Activated T-helper 2 cell treated with anti-CD3 and anti-CD28 coated beads, Interferon-gamma antibody, Interleukin-2, Interleukin-4, amounts not matched to agents 10 μg/mL and 5 μg/mL and 100 μg/mL, durations not matched to agents 14 hours and 24 hours and 36 hours (primary cell): Measurements from ENCODE around the gene OR2V1. TPM values are rescaled to one million over a fixed set of nuclear protein-coding genes. Genes with fewer than 3 reads are reported as not detected.
"Not testable (repeated sequence)": the region's sequence is repeated elsewhere in the genome, so short reads cannot be mapped to it uniquely, and the experiment has no call there.

Source experiments
- DNase-seq: peaks from one replicate; pipeline ENCODE4 v3.0.0; 2021; ENCODE audit warnings: low spot score
- H3K27ac Mint-ChIP-seq: one replicate; pipeline ENCODE4 v1.8.0; 2021; ENCODE audit warnings: mixed read lengths
- H3K27me3 Mint-ChIP-seq: one replicate; pipeline ENCODE4 v1.8.0; 2021; ENCODE audit warnings: low read depth, mixed read lengths
- H3K36me3 Mint-ChIP-seq: one replicate; pipeline ENCODE4 v1.8.0; 2021; ENCODE audit warnings: low read depth, mixed read lengths
- H3K4me1 Mint-ChIP-seq: one replicate; pipeline ENCODE4 v1.8.0; 2021; ENCODE audit warnings: low read depth, mixed read lengths
- H3K4me3 Mint-ChIP-seq: one replicate; pipeline ENCODE4 v1.8.0; 2021; ENCODE audit warnings: low read depth, mild to moderate bottlenecking, moderate library complexity, mixed read lengths
- H3K9me3 Mint-ChIP-seq: one replicate; pipeline ENCODE4 v1.8.0; 2021; ENCODE audit warnings: mixed read lengths
- intact Hi-C: fragments of 100-400 bp; cut with micrococcal nuclease; formaldehyde crosslinking; loops from one replicate; pipeline ENCODE4 v1.15.1; 2023
- total RNA-seq: library from RNA; stranded (reverse); gene quantifications from 2 replicates; pipeline ENCODE4 v1.2.3, GENCODE V29; 2022

Gene OR2V1
- total RNA-seq, 1 donor from 2014 or later = not detected

- no peak overlapping the region for H3K4me3 Mint-ChIP-seq
- no peak for DNase-seq
- H3K27ac Mint-ChIP-seq = no peak overlapping the region
- no peaks in the 10 kb centered on the region for H3K36me3 Mint-ChIP-seq
- H3K9me3 Mint-ChIP-seq = no peaks in the 10 kb centered on the region
- intact Hi-C loops = no loop called here
- peaks cover 21% of the 10 kb centered on the region for H3K27me3 Mint-ChIP-seq
- H3K4me1 Mint-ChIP-seq = no peaks in the 10 kb centered on the region
Observed at GRCh38 chr5:181133083-181133482, 2.1 kb upstream of the OR2V1 start.

GRCh38 chr5:181131514-181131913 lies 545 bp upstream of the OR2V1 start:
- H3K4me1 Mint-ChIP-seq = no peaks in the 10 kb centered on the region
- intact Hi-C loops = no loop called here
- no peak for DNase-seq
- H3K4me3 Mint-ChIP-seq = no peak overlapping the region
- no peaks in the 10 kb centered on the region for H3K36me3 Mint-ChIP-seq
- no peaks in the 10 kb centered on the region for H3K9me3 Mint-ChIP-seq
- no peak overlapping the region for H3K27ac Mint-ChIP-seq
- H3K27me3 Mint-ChIP-seq = peaks cover 21% of the 10 kb centered on the region

GRCh38 chr5:181130081-181130480 lies 888 bp downstream of the OR2V1 start:
- peaks cover 23% of the 10 kb centered on the region for H3K27me3 Mint-ChIP-seq
- H3K4me3 Mint-ChIP-seq, H3K27ac Mint-ChIP-seq, H3K36me3 Mint-ChIP-seq, H3K9me3 Mint-ChIP-seq, H3K4me1 Mint-ChIP-seq, intact Hi-C loops, DNase-seq: not testable (repeated sequence)

GRCh38 chr5:181129601-181130000 lies 1.4 kb downstream of the OR2V1 start:
- Mint-ChIP-seq H3K9me3 (no peaks in the 10 kb centered on the region), H3K36me3 (no peaks in the 10 kb centered on the region), H3K4me1 (no peaks in the 10 kb centered on the region), H3K27ac (no peak overlapping the region), H3K4me3 (no peak overlapping the region), H3K27me3 (peaks cover 23% of the 10 kb centered on the region)
- intact Hi-C loops = no loop called here
- no peak for DNase-seq

DNA sequence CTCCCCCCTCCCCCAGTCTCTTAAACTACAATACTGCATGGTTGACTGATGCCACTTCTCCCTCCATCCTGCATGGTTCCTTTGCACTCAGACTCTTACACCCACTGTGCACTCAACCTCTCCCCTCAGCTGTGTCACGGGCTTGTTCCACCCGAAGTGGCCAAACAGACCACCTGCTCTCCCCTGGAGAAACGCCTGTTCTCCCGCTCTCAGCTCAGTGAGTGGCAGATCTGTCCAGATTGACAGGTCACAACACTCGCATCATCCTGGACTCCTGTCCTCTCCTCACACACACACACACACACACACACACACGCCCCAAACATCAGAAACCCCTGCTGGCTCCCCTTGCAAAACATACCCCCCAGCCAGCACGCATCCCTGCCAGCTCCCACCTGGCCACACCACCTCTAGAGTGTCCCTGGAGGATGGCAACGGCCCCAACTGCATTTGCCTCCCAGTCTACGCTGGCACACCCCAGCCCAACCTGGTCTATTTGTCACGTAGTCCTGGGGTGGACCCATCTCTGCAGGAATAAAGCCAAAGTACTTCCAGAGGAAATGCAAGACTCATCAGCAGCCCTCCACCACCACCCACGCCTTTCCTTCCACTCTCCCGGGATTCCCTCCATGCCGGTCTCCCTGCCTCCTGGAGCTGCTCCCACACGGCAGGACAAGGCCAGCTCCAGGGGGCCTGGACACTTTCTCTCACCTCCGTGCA lies 2.9 kb downstream of the OR2V1 start:
- H3K4me1 Mint-ChIP-seq = no peaks in the 10 kb centered on the region
- no peak overlapping the region for H3K4me3 Mint-ChIP-seq
- intact Hi-C loops = no loop called here
- H3K27me3 Mint-ChIP-seq = peaks cover 25% of the 10 kb centered on the region
- DNase-seq = no peak
- no peak overlapping the region for H3K27ac Mint-ChIP-seq
- H3K36me3 Mint-ChIP-seq = no peaks in the 10 kb centered on the region
- no peaks in the 10 kb centered on the region for H3K9me3 Mint-ChIP-seq

- Mint-ChIP-seq H3K27ac (no peak overlapping the region), H3K27me3 (peaks cover 27% of the 10 kb centered on the region), H3K4me1 (no peaks in the 10 kb centered on the region), H3K4me3 (no peak overlapping the region), H3K9me3 (no peaks in the 10 kb centered on the region), H3K36me3 (no peaks in the 10 kb centered on the region)
- DNase-seq = no peak
- intact Hi-C loops = no loop called here
Observed at GRCh38 chr5:181127456-181127855, 3.5 kb downstream of the OR2V1 start.

DNA sequence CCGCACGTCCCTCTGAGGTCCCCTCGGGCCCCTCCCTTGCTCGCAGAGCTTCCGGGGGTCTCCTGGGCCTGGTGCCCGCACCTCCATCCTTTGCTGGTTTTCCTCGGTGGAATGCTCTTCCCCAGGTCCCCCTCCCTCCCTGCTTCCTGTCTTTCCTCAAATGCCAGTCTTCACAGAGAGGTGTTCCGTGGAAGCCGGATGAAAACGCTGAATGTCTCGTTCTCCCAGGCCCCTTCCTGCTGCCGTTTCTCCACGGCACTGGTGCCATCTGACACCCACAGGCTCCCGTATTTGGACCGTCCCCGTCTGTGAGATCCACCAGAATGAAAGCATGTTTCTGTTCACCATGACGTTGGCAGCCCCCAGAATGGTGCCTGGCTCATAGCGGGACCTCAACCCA lies 4.1 kb downstream of the OR2V1 start:
- Mint-ChIP-seq H3K27me3 (peaks cover 24% of the 10 kb centered on the region), H3K27ac (no peak overlapping the region), H3K4me3 (no peak overlapping the region), H3K36me3 (no peaks in the 10 kb centered on the region), H3K4me1 (no peaks in the 10 kb centered on the region), H3K9me3 (no peaks in the 10 kb centered on the region)
- no peak for DNase-seq
- intact Hi-C loops = no loop called here

DNA sequence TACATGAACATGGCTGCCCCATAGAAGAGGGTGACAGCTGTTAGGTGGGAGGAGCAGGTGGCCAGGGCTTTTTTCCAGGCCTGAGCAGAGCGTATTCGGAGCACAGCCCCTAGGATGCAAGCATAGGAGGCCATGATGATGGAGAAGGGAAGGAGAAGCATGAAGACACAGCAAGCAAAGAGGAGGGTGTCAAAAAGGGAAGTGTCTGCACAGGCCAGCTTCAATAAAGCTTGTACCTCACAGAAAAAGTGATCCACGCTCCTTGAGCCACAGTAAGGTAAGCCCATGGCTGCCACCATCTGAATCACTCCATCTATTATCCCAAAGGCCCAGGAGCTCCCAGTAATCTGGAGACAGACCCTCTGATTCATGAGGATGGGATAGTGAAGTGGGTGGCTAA lies 6.4 kb downstream of the OR2V1 start:
- peaks cover 25% of the 10 kb centered on the region for H3K27me3 Mint-ChIP-seq
- no peaks in the 10 kb centered on the region for H3K36me3 Mint-ChIP-seq
- H3K9me3 Mint-ChIP-seq = no peaks in the 10 kb centered on the region
- no peak overlapping the region for H3K4me3 Mint-ChIP-seq
- no peak for DNase-seq
- intact Hi-C loops = no loop called here
- no peak overlapping the region for H3K27ac Mint-ChIP-seq
- H3K4me1 Mint-ChIP-seq = no peaks in the 10 kb centered on the region

GRCh38 chr5:181121675-181122561 lies 9.1 kb downstream of the OR2V1 start:
- no peak overlapping the region for H3K27ac Mint-ChIP-seq
- H3K27me3 Mint-ChIP-seq = peaks cover 40% of the 10 kb centered on the region
- no peak overlapping the region for H3K4me3 Mint-ChIP-seq
- intact Hi-C loops = no loop called here
- no peaks in the 10 kb centered on the region for H3K36me3 Mint-ChIP-seq
- no peaks in the 10 kb centered on the region for H3K4me1 Mint-ChIP-seq
- no peak for DNase-seq
- no peaks in the 10 kb centered on the region for H3K9me3 Mint-ChIP-seq

DNA sequence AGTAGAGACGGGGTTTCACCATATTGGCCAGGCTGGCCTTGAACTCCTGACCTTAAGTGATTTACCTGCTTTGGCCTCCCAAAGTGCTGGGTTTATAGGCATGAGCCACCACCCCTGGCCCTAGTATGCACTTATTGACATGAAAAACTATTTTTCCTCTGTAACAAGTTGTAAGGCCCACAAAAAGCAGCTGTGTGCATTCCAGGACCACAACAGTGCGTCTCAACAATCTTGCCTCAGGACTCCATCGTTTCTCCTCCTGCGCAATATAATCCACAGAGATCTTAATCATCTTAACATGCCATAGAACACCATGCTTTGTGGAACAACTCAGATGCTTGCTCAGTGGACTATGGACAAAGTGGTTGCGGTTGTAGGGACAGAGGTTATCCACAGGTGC lies 10.2 kb downstream of the OR2V1 start:
- Mint-ChIP-seq H3K4me1 (peaks cover under 1% of the 10 kb centered on the region), H3K36me3 (no peaks in the 10 kb centered on the region), H3K27ac (no peak overlapping the region), H3K9me3 (no peaks in the 10 kb centered on the region), H3K27me3 (peaks cover 47% of the 10 kb centered on the region), H3K4me3 (no peak overlapping the region)
- no peak for DNase-seq
- intact Hi-C loops = no loop called here

DNA sequence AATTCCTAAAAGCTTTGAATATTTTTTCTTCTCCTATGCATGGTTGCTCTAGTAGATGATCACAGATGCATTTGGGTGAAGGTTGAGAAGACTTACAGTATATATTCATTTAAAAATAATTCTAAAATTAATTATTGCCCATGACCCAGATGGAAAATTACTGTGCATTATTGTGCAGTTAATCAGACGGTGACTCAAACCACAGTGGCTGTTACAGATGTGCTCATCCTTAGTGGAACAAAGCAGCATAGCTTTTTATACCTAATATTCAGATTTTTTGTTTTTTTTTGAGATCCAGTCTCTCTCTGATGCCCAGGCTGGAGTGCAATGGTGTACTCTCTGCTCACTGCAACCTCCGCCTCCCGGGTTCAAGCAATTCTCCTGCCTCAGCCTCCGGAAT lies 10.7 kb downstream of the OR2V1 start:
- Mint-ChIP-seq H3K9me3 (no peaks in the 10 kb centered on the region), H3K4me3 (no peak overlapping the region), H3K27ac (no peak overlapping the region), H3K36me3 (no peaks in the 10 kb centered on the region), H3K4me1 (peaks cover 5% of the 10 kb centered on the region), H3K27me3 (peaks cover 51% of the 10 kb centered on the region)
- intact Hi-C loops = no loop called here
- no peak for DNase-seq

DNA sequence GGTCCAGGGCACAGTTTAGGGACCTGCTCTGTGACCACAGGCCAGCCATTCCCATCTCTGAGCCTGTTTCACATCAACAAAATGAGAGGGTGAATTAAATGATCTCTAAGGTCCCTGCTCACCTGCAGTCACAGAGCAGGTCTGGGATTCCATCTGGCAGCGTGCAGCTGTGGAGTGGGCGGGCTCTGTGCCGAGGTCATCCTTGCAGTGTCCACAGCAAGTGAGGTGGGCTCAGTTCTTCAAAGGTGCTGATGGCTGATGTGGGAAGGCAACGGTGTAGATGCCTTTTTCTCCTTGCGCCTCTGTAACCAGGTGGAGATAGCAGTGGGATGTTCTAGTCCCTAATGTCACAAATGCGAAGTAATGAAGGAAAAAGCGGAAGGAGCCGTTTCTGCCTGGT lies 11.9 kb downstream of the OR2V1 start:
- H3K27me3 Mint-ChIP-seq = peaks cover 62% of the 10 kb centered on the region
- H3K36me3 Mint-ChIP-seq = no peaks in the 10 kb centered on the region
- H3K4me1 Mint-ChIP-seq = peaks cover 10% of the 10 kb centered on the region
- no peak overlapping the region for H3K4me3 Mint-ChIP-seq
- intact Hi-C loops = loop anchor here (10.0 kb wide), 1 partner anchor 56 kb away; no protein-coding TSS in a partner anchor
- no peak for DNase-seq
- H3K9me3 Mint-ChIP-seq = no peaks in the 10 kb centered on the region
- H3K27ac Mint-ChIP-seq = no peak overlapping the region

DNA sequence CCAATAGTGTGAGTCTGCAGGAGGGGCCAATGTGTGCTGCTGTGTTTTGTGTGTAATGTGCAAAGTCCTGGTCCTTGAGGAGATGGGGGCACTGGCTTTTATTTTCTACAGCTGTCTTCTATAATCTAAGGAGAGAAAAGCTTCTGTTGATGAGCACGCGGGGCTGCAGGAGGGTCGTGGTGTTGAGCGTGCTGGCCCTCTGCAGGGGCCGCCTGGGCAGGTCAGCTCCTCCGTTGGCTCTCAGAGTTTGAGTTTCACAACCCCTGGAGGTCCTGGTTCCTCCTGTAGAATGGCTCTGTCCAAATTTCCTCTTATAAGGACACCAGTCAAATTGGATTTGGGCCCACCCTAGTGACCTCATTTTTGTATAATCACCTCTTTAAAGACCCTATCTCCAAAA lies 12.6 kb downstream of the OR2V1 start:
- Mint-ChIP-seq H3K4me1 (peaks cover 10% of the 10 kb centered on the region), H3K9me3 (no peaks in the 10 kb centered on the region), H3K27me3 (peaks cover 64% of the 10 kb centered on the region), H3K36me3 (no peaks in the 10 kb centered on the region), H3K27ac (no peak overlapping the region), H3K4me3 (no peak overlapping the region)
- intact Hi-C loops = loop anchor here (10.0 kb wide), 1 partner anchor 56 kb away; no protein-coding TSS in a partner anchor
- no peak for DNase-seq
